IMR-90 (cell line): ENCODE results near the gene CLCF1. TPM values are rescaled to one million over a fixed set of nuclear protein-coding genes. Genes with fewer than 3 reads are reported as not detected.

Source experiments
- ATAC-seq: fragments of 200-7000 bp; cut with Tn5 transposase; 2 replicates; pipeline ENCODE4 v1.9.1; 2020; ENCODE audit warnings: low read depth, mild to moderate bottlenecking, moderate library complexity
- BruUV-seq: library from RNA; stranded (reverse); fragments of 400-500 nt; replicated peaks from 2 replicates; lab custom pipeline; 2021; lab: Mats Ljungman, UMichigan
- CTCF ChIA-PET: fragments of 300-600 bp; formaldehyde crosslinking; extraction: SDS; loops from one replicate; lab custom pipeline; 2021; ENCODE audit warnings: antibody characterized with exemption; lab: Yijun Ruan, JAX
- POLR2A ChIA-PET: fragments of 300-600 bp; sonication (Branson Sonifier 250); formaldehyde crosslinking; loops from one replicate; lab custom pipeline; 2022; ENCODE audit warnings: antibody characterized with exemption; ENCODE audit not compliant: unreplicated experiment; lab: Charles Lee
- DNase-seq: peaks from one replicate; pipeline ENCODE4 v3.0.0; 2013
- H2AFZ ChIP-seq: replicated peaks from 2 replicates; pipeline ENCODE3; 2013; ENCODE audit warnings: low read length, mild to moderate bottlenecking; ENCODE audit not compliant: poor library complexity
- H2AK5ac ChIP-seq: 2 replicates; pipeline ENCODE4 v1.6.1; 2013; ENCODE audit warnings: low read depth, low read length, inconsistent platforms
- H2AK9ac ChIP-seq: replicated peaks from 2 replicates; pipeline ENCODE3; 2013; ENCODE audit warnings: mild to moderate bottlenecking, low read depth, low read length, moderate library complexity; ENCODE audit not compliant: poor library complexity
- H2BK120ac ChIP-seq: 2 replicates; pipeline ENCODE4 v1.6.1; 2013; ENCODE audit warnings: low read depth, low read length, inconsistent platforms
- H2BK15ac ChIP-seq: 3 replicates; pipeline ENCODE4 v1.6.1; 2013; ENCODE audit warnings: low read depth, low read length, inconsistent platforms
- H2BK20ac ChIP-seq: 2 replicates; pipeline ENCODE4 v1.6.1; 2013; ENCODE audit warnings: low read depth, mild to moderate bottlenecking, inconsistent platforms, low read length, moderate library complexity
- H2BK5ac ChIP-seq: 2 replicates; pipeline ENCODE4 v1.6.1; 2013; ENCODE audit warnings: mild to moderate bottlenecking, low read depth, low read length, inconsistent platforms; ENCODE audit not compliant: poor library complexity, severe bottlenecking
- H3K14ac ChIP-seq: replicated peaks from 2 replicates; pipeline ENCODE4 v1.6.1; 2013; ENCODE audit warnings: low read depth, low read length, inconsistent platforms
- H3K18ac ChIP-seq: 2 replicates; pipeline ENCODE4 v1.6.1; 2013; ENCODE audit warnings: low read depth, low read length, control low read depth
- H3K23ac ChIP-seq: 2 replicates; pipeline ENCODE4 v1.6.1; 2013; ENCODE audit warnings: low read depth, low read length, inconsistent platforms
- H3K27ac ChIP-seq: 2 replicates; pipeline ENCODE4 v1.5.1; 2013; ENCODE audit warnings: mild to moderate bottlenecking, control low read depth, low read length; ENCODE audit not compliant: insufficient read depth
- H3K27me3 ChIP-seq: 2 replicates; pipeline ENCODE4 v1.6.1; 2013; ENCODE audit warnings: low read length; ENCODE audit not compliant: control insufficient read depth, insufficient read depth
- H3K36me3 ChIP-seq: 2 replicates; pipeline ENCODE4 v1.6.1; 2013; ENCODE audit warnings: low read length, mixed read lengths; ENCODE audit not compliant: control insufficient read depth, insufficient read depth
- H3K4ac ChIP-seq: 2 replicates; pipeline ENCODE4 v1.6.1; 2013; ENCODE audit warnings: low read depth, low read length, inconsistent platforms
- H3K4me1 ChIP-seq: 2 replicates; pipeline ENCODE4 v1.6.1; 2013; ENCODE audit warnings: low read length, mixed read lengths; ENCODE audit not compliant: control insufficient read depth, insufficient read depth
- H3K4me2 ChIP-seq: 2 replicates; pipeline ENCODE4 v1.6.1; 2013; ENCODE audit warnings: low read depth, mild to moderate bottlenecking, control low read depth, low read length, moderate library complexity
- H3K4me3 ChIP-seq: 2 replicates; pipeline ENCODE4 v1.5.1; 2013; ENCODE audit warnings: low read depth, mild to moderate bottlenecking, control low read depth, low read length, moderate library complexity; ENCODE audit not compliant: insufficient read depth
- H3K56ac ChIP-seq: 2 replicates; pipeline ENCODE4 v1.6.1; 2013; ENCODE audit warnings: low read length, inconsistent platforms; ENCODE audit not compliant: insufficient read depth; ENCODE audit errors: extremely low read depth
- H3K79me1 ChIP-seq, 2 experiments: 2 replicates each; pipeline ENCODE4 v1.6.1; 2013; ENCODE audit warnings: low read length in 2 of 2, inconsistent platforms in 1 of 2, low read depth in 1 of 2
- H3K9ac ChIP-seq: 2 replicates; pipeline ENCODE4 v1.6.1; 2013; ENCODE audit warnings: low read depth, low read length, control low read depth
- H3K9me1 ChIP-seq: 2 replicates; pipeline ENCODE4 v1.6.1; 2013; ENCODE audit warnings: low read length, inconsistent platforms; ENCODE audit not compliant: insufficient read depth
- H3K9me3 ChIP-seq: 2 replicates; pipeline ENCODE4 v1.6.1; 2013; ENCODE audit warnings: low read length; ENCODE audit not compliant: control insufficient read depth, insufficient read depth
- H4K20me1 ChIP-seq: 2 replicates; pipeline ENCODE4 v1.6.1; 2013; ENCODE audit warnings: low read length, inconsistent platforms; ENCODE audit not compliant: insufficient read depth
- H4K5ac ChIP-seq: 2 replicates; pipeline ENCODE4 v1.6.1; 2013; ENCODE audit warnings: mild to moderate bottlenecking, low read depth, low read length, control low read depth
- H4K8ac ChIP-seq, 2 experiments: 2 replicates each; pipeline ENCODE4 v1.6.1; 2013; ENCODE audit warnings: low read depth in 2 of 2, low read length in 2 of 2, control low read depth in 1 of 2, inconsistent platforms in 1 of 2
- H4K91ac ChIP-seq: 2 replicates; pipeline ENCODE4 v1.6.1; 2013; ENCODE audit warnings: low read depth, low read length, inconsistent platforms; ENCODE audit not compliant: insufficient read depth
- CEBPB ChIP-seq: IDR thresholded peaks from 2 replicates; pipeline ENCODE4 v1.6.1; 2012; ENCODE audit warnings: low read depth, low read length, improper control_type of control experiment
- MXI1 ChIP-seq: IDR thresholded peaks from 2 replicates; pipeline ENCODE4 v1.6.1; 2012; ENCODE audit warnings: low read depth, mild to moderate bottlenecking, low read length, moderate library complexity, borderline replicate concordance
- NFE2L2 ChIP-seq: fragments of 150-350 bp; IDR thresholded peaks from 2 replicates; pipeline ENCODE4 v1.6.1; 2016; ENCODE audit warnings: low read depth, mild to moderate bottlenecking, low read length
- RCOR1 ChIP-seq: IDR thresholded peaks from 2 replicates; pipeline ENCODE4 v1.6.1; 2012; ENCODE audit warnings: mild to moderate bottlenecking, low read length, improper control_type of control experiment; ENCODE audit not compliant: insufficient replicate concordance
- USF2 ChIP-seq: fragments of 150-350 bp; IDR thresholded peaks from 2 replicates; pipeline ENCODE4 v1.6.1; 2017; ENCODE audit warnings: mild to moderate bottlenecking, antibody characterized with exemption, low read length, low read depth
- WGBS, 2 experiments: methylation state at CpG; one replicate each; pipeline versions ENCODE4 v1.1.5 to v1.1.7; 2013; ENCODE audit warnings: missing lambda C conversion rate in 2 of 2; ENCODE audit not compliant: insufficient read length in 1 of 2; ENCODE audit errors: extremely low coverage in 2 of 2; 5-methylcytosine and 5-hydroxymethylcytosine counted together
- dilution Hi-C: fragments of 300-500 bp; cut with HindIII; formaldehyde crosslinking; loops from one replicate; pipeline ENCODE4 v1.14.3; 2018; ENCODE audit warnings: low sequenced_read_pairs; ENCODE audit not compliant: unreplicated experiment
- in situ Hi-C: fragments of 300-500 bp; cut with MboI; formaldehyde crosslinking; loops from 3 replicates; pipeline ENCODE4 v1.14.3; 2019; ENCODE audit warnings: low sequenced_read_pairs, inconsistent platforms, mixed read lengths
- intact Hi-C: fragments of 100-400 bp; cut with micrococcal nuclease; formaldehyde crosslinking; loops from 2 replicates; pipeline ENCODE4 v1.10.0; 2022
- polyA plus RNA-seq, 3 experiments: library from polyadenylated mRNA; depleted of rRNA; stranded (reverse); fragments of >200 nt; gene quantifications; 2 replicates each; pipeline ENCODE4 v1.2.3, GENCODE V29; 2012; ENCODE audit warnings: low replicate concordance in 1 of 3
- total RNA-seq: library from RNA; depleted of rRNA; stranded (reverse); fragments of >200 nt; gene quantifications from 2 replicates; pipeline ENCODE4 v1.2.3, GENCODE V29; 2012

Gene CLCF1
- total and polyA plus RNA-seq, 2 of the 4 experiments (the other 2 are of a cell fraction), result 5.6 to 27.8 TPM

GRCh38 chr11:67419325-67420049 lies 46.1 kb upstream of the CLCF1 start:
- Histone ChIP-seq H3K4ac (no peak overlapping the region), H2AFZ (peak overlapping the region; percentile 51), H3K9ac (no peak overlapping the region), H2BK20ac (no peak overlapping the region), H3K9me1 (no peaks in the 10 kb centered on the region), H3K27me3 (peaks cover 6% of the 10 kb centered on the region), H3K14ac (no peak overlapping the region), H4K20me1 (no peaks in the 10 kb centered on the region), H3K36me3 (no peaks in the 10 kb centered on the region), H4K5ac (no peak overlapping the region), H3K4me1 (peaks cover 5% of the 10 kb centered on the region; the same call in 1 of the 2 replicates), H3K79me1 (no peaks in the 10 kb centered on the region), H2BK120ac (no peak overlapping the region), H4K91ac (no peak overlapping the region), H3K9me3 (no peaks in the 10 kb centered on the region), H3K4me3 (no peak overlapping the region), H3K23ac (no peak overlapping the region), H3K27ac (no peak overlapping the region), H2AK9ac (peak overlapping the region; percentile 72), H3K56ac (no peak overlapping the region), H3K4me2 (no peak overlapping the region), H2BK15ac (no peak overlapping the region), H2BK5ac (no peak overlapping the region), H3K18ac (no peak overlapping the region), H2AK5ac (no peak overlapping the region), H4K8ac (no peak overlapping the region)
- intact Hi-C loops, result loop anchor here (5.0 kb wide), 1 partner anchor 63 kb away; the partner anchor contains the start of gene AIP
- no TSS peak for BruUV-seq
- DNase-seq, result no peak
- WGBS, 2 experiments, result 93% methylated on average over 7 of the region's 21 CpGs; no CpG with 5 or more reads in 1 of the 2 experiments
- in situ Hi-C loops, result no loop called here
- no peak for ATAC-seq
- TF ChIP-seq RCOR1 (no peak), USF2 (no peak), MXI1 (no peak), CEBPB (no peak), NFE2L2 (no peak)
- CTCF ChIA-PET, result no interaction called here
- POLR2A ChIA-PET, result no interaction called here
- dilution Hi-C loops, result no loop called here
